Natural killer cell (primary cell): ENCODE results near the gene MLXIP. TPM values are rescaled to one million over a fixed set of nuclear protein-coding genes. Genes with fewer than 3 reads are reported as not detected.

Experiments used
- ATAC-seq, 3 donors: fragments of 150-1000 bp in 2 of 3; fragments of 200-7000 bp in 1 of 3; cut with Tn5 transposase; 1 replicate in 1 of 3; 2 replicates in 2 of 3; pipeline ENCODE4 v1.10.0; 2021; ENCODE audit warnings: mild to moderate bottlenecking in 2 of 3, moderate library complexity in 2 of 3
- DNase-seq, 2 donors: peaks; one replicate each; pipeline versions ENCODE4 v3.0.0 to v3.0.0-alpha.2; 2013 to 2021; ENCODE audit warnings: mixed read lengths in 1 of 2
- H3K27ac ChIP-seq: one replicate; pipeline ENCODE4 v1.5.1; 2013; ENCODE audit warnings: mild to moderate bottlenecking, low read length
- H3K27me3 ChIP-seq: one replicate; pipeline ENCODE4 v1.6.1; 2013; ENCODE audit warnings: low read length; ENCODE audit not compliant: control insufficient read depth, insufficient read depth
- H3K36me3 ChIP-seq: one replicate; pipeline ENCODE4 v1.6.1; 2013; ENCODE audit warnings: low read length; ENCODE audit not compliant: control insufficient read depth, insufficient read depth
- H3K4me1 ChIP-seq: one replicate; pipeline ENCODE4 v1.6.1; 2013; ENCODE audit warnings: low read length; ENCODE audit not compliant: control insufficient read depth, insufficient read depth
- H3K4me3 ChIP-seq: one replicate; pipeline ENCODE4 v1.5.1; 2013; ENCODE audit warnings: low read length
- H3K9me3 ChIP-seq: one replicate; pipeline ENCODE4 v1.6.1; 2013; ENCODE audit warnings: low read length; ENCODE audit not compliant: control insufficient read depth, insufficient read depth
- H3K27ac Mint-ChIP-seq, 2 donors: one replicate each; pipeline ENCODE4 v1.8.0; 2022; ENCODE audit warnings: mild to moderate bottlenecking in 2 of 2, mixed read lengths in 2 of 2, moderate library complexity in 1 of 2
- H3K27me3 Mint-ChIP-seq, 2 donors: one replicate each; pipeline ENCODE4 v1.8.0; 2022; ENCODE audit warnings: low read depth in 2 of 2, mixed read lengths in 2 of 2
- H3K36me3 Mint-ChIP-seq: one replicate; pipeline ENCODE4 v1.8.0; 2022; ENCODE audit warnings: mixed read lengths
- H3K4me1 Mint-ChIP-seq, 2 donors: one replicate each; pipeline ENCODE4 v1.8.0; 2022; ENCODE audit warnings: mixed read lengths in 2 of 2
- H3K4me3 Mint-ChIP-seq: one replicate; pipeline ENCODE4 v1.8.0; 2022; ENCODE audit warnings: mild to moderate bottlenecking, moderate library complexity, mixed read lengths
- H3K9me3 Mint-ChIP-seq, 2 donors: one replicate each; pipeline ENCODE4 v1.8.0; 2022; ENCODE audit warnings: mixed read lengths in 2 of 2
- WGBS: methylation state at CpG from one replicate; pipeline ENCODE4 v1.1.7; 2013; ENCODE audit warnings: missing lambda C conversion rate; ENCODE audit not compliant: insufficient coverage; 5-methylcytosine and 5-hydroxymethylcytosine counted together
- intact Hi-C: fragments of 100-400 bp; cut with micrococcal nuclease; formaldehyde crosslinking; loops from one replicate; pipeline ENCODE4 v1.14.2; 2022
- total RNA-seq, 4 donors: library from RNA; stranded (reverse); fragments of 120-200 nt in 1 of 4; gene quantifications; one replicate each; pipeline versions ENCODE4 v1.2.3 to v1.2.4, GENCODE V29; 2013 to 2022
- TF ChIP-seq, protein P1 (sequence below): fragments of 200-600 bp; IDR thresholded peaks from one replicate; pipeline ENCODE4 v1.8.0; 2022; ENCODE audit warnings: antibody characterized with exemption

MLXIP gene
- total RNA-seq, 3 donors from 2014 or later (not counting 1 experiment from before 2014, with no cell fraction given), result 83.8 to 92.4 (median 86.1) TPM

GRCh38 chr12:122067548-122067947 is 11.0 kb upstream of the MLXIP start:
- no peak overlapping the region for H3K4me3 ChIP-seq
- Mint-ChIP-seq H3K4me3 (peak overlapping the region; percentile 47), H3K27me3 (no peaks in the 10 kb centered on the region), H3K36me3 (no peaks in the 10 kb centered on the region), H3K9me3 (no peaks in the 10 kb centered on the region), H3K27ac (peak overlapping the region; percentile 60 to 80), H3K4me1 (peaks cover 9% of the 10 kb centered on the region in 2 donors)
- no peaks in the 10 kb centered on the region for H3K9me3 ChIP-seq
- H3K4me1 ChIP-seq, result peaks cover 22% of the 10 kb centered on the region
- H3K27ac ChIP-seq, result peak overlapping the region; percentile 53
- intact Hi-C loops, result no loop called here
- ATAC-seq (peak in 1 of 3 donors; percentile 38), DNase-seq (no peak)
- no peaks in the 10 kb centered on the region for H3K36me3 ChIP-seq
- TF ChIP-seq, protein P1, sequence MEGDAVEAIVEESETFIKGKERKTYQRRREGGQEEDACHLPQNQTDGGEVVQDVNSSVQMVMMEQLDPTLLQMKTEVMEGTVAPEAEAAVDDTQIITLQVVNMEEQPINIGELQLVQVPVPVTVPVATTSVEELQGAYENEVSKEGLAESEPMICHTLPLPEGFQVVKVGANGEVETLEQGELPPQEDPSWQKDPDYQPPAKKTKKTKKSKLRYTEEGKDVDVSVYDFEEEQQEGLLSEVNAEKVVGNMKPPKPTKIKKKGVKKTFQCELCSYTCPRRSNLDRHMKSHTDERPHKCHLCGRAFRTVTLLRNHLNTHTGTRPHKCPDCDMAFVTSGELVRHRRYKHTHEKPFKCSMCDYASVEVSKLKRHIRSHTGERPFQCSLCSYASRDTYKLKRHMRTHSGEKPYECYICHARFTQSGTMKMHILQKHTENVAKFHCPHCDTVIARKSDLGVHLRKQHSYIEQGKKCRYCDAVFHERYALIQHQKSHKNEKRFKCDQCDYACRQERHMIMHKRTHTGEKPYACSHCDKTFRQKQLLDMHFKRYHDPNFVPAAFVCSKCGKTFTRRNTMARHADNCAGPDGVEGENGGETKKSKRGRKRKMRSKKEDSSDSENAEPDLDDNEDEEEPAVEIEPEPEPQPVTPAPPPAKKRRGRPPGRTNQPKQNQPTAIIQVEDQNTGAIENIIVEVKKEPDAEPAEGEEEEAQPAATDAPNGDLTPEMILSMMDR, result no peak
- no peaks in the 10 kb centered on the region for H3K27me3 ChIP-seq
- 79% methylated on average over 4 of the region's 5 CpGs for WGBS

GRCh38 chr12:122067966-122068365 is 10.6 kb upstream of the MLXIP start:
- Histone ChIP-seq H3K9me3 (no peaks in the 10 kb centered on the region), H3K27me3 (no peaks in the 10 kb centered on the region), H3K4me3 (no peak overlapping the region), H3K36me3 (no peaks in the 10 kb centered on the region), H3K27ac (peak overlapping the region; percentile 53), H3K4me1 (peaks cover 22% of the 10 kb centered on the region)
- H3K27me3 Mint-ChIP-seq, result no peaks in the 10 kb centered on the region
- DNase-seq (peak in 1 of 2 donors; percentile 56), ATAC-seq (peak; percentile 64 to 87 (median 76))
- TF ChIP-seq, protein P1, result no peak
- H3K4me1 Mint-ChIP-seq, result peaks cover 9% of the 10 kb centered on the region in 2 donors
- intact Hi-C loops, result no loop called here
- peak overlapping the region; percentile 60 to 80 for H3K27ac Mint-ChIP-seq
- no peaks in the 10 kb centered on the region for H3K9me3 Mint-ChIP-seq
- no peaks in the 10 kb centered on the region for H3K36me3 Mint-ChIP-seq
- H3K4me3 Mint-ChIP-seq, result peak overlapping the region; percentile 47
- WGBS, result 3% methylated on average over 13 of the region's 13 CpGs

DNA sequence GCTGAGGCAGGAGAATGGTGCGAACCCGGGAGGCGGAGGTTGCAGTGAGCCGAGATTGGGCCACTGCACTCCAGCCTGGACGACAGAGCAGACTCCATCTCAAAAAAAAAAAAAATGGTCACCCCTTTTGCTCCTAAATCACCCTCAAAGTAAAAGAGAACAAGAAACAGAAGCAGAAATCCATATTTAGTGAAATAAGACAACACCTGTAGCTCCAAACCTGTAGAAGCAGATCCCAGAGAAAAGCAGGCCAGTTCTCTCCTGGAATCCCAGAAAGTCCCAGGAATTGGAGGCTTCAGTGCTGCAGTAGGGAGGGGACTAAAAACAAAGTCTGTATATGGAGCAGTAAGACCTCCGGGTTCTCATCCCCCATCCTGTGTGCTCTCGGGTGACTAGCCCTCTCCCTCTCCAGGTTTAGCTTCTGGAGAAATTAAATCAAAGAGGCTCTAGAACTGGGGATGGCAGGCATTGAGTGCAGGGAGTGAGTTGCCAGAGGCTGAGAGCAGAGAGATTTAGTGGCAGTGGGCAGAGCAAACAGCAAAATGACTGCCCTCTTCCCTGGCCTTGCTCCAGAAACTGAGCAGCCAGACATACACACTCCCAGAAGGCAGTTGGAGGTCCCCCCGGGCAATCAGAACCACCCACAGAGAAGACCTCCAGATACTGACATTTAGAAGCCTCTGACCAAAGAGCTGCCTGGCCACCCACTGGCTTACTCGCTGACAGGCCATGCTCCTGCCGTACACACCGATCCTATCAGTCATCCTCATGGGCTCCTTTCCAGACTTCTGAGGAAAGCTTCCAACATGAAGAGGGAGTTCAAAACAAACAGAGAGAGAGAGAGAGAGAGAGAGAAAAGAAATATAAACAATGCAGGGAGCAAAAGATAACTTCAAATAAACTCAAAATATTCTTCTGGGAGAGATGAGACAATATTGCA is 6.3 kb upstream of the MLXIP start:
- DNase-seq (no peak), ATAC-seq (no peak)
- H3K27ac Mint-ChIP-seq, result no peak overlapping the region
- H3K27ac ChIP-seq, result no peak overlapping the region
- H3K4me1 ChIP-seq, result peaks cover 23% of the 10 kb centered on the region
- H3K9me3 Mint-ChIP-seq, result no peaks in the 10 kb centered on the region
- no peaks in the 10 kb centered on the region for H3K9me3 ChIP-seq
- H3K4me3 ChIP-seq, result no peak overlapping the region
- peaks cover 0 to 2% of the 10 kb centered on the region in 2 donors for H3K27me3 Mint-ChIP-seq
- no peaks in the 10 kb centered on the region for H3K36me3 ChIP-seq
- 83% methylated on average over 11 of the region's 11 CpGs for WGBS
- no peaks in the 10 kb centered on the region for H3K27me3 ChIP-seq
- intact Hi-C loops, result no loop called here
- H3K4me3 Mint-ChIP-seq, result no peak overlapping the region
- TF ChIP-seq, protein P1, result no peak
- H3K36me3 Mint-ChIP-seq, result no peaks in the 10 kb centered on the region
- peaks cover 9% of the 10 kb centered on the region in 2 donors for H3K4me1 Mint-ChIP-seq
